Stimulated activated CD8-positive, alpha-beta memory T cell treated with anti-CD3 and anti-CD28 coated beads, Interleukin-4, amount 100 ng/mL, for 1 hour (primary cell): ENCODE data around the gene DYNC1LI1.

Experiments
- DNase-seq, 2 donors: peaks; one replicate each; pipeline ENCODE4 v3.0.0-alpha.2; 2020; ENCODE audit warnings: low read depth in 2 of 2, low spot score in 1 of 2

Gene DYNC1LI1

GRCh38 chr3:32570421-32571191, at the start of gene DYNC1LI1:
Gene DYNC1LI1, minus strand, starts transcription at chr3:32570858. Its CDS starts 88 bp downstream, at chr3:32570770.
- DNase-seq: peak; percentile 87 to 92

- no peak for DNase-seq
Observed at GRCh38 chr3:32619395-32619794, 48.7 kb upstream of the DYNC1LI1 start.

- no peak for DNase-seq
Observed at GRCh38 chr3:32616267-32616962, 45.8 kb upstream of the DYNC1LI1 start.

- DNase-seq: no peak
Observed at GRCh38 chr3:32614956-32615355, 44.3 kb upstream of the DYNC1LI1 start.

- DNase-seq: no peak
Observed at GRCh38 chr3:32613183-32613582, 42.5 kb upstream of the DYNC1LI1 start.

- no peak for DNase-seq
Observed at GRCh38 chr3:32612547-32612946, 41.9 kb upstream of the DYNC1LI1 start.

- DNase-seq: no peak
Observed at GRCh38 chr3:32607522-32607921, 36.9 kb upstream of the DYNC1LI1 start.

GRCh38 chr3:32606960-32607359, 36.3 kb upstream of the DYNC1LI1 start:
- DNase-seq: no peak

GRCh38 chr3:32606277-32606676, 35.6 kb upstream of the DYNC1LI1 start:
- no peak for DNase-seq

GRCh38 chr3:32603064-32603463, 32.4 kb upstream of the DYNC1LI1 start:
- no peak for DNase-seq

- DNase-seq: no peak
Observed at GRCh38 chr3:32602206-32602605, 31.5 kb upstream of the DYNC1LI1 start.

GRCh38 chr3:32601722-32602121, 31.1 kb upstream of the DYNC1LI1 start:
- no peak for DNase-seq

GRCh38 chr3:32597656-32598055, 27.0 kb upstream of the DYNC1LI1 start:
- DNase-seq: no peak

- no peak for DNase-seq
Observed at GRCh38 chr3:32596909-32597369, 26.3 kb upstream of the DYNC1LI1 start.

- DNase-seq: no peak
Observed at GRCh38 chr3:32596282-32596908, 25.7 kb upstream of the DYNC1LI1 start.

GRCh38 chr3:32595323-32595722, 24.7 kb upstream of the DYNC1LI1 start:
- DNase-seq: no peak

GRCh38 chr3:32593903-32594525, 23.4 kb upstream of the DYNC1LI1 start:
- no peak for DNase-seq

GRCh38 chr3:32592696-32593353, 22.2 kb upstream of the DYNC1LI1 start:
- no peak for DNase-seq

- DNase-seq: no peak
Observed at GRCh38 chr3:32592011-32592410, 21.4 kb upstream of the DYNC1LI1 start.

- no peak for DNase-seq
Observed at GRCh38 chr3:32591186-32591585, 20.5 kb upstream of the DYNC1LI1 start.

GRCh38 chr3:32586356-32586755, 15.7 kb upstream of the DYNC1LI1 start:
- no peak for DNase-seq
